IMR-90 (cell line): ENCODE data around the gene NIPAL4.

Source experiments
- BHLHE40 ChIP-seq: fragments of 150-350 bp; IDR thresholded peaks from 2 replicates; pipeline ENCODE4 v1.6.1; 2016; ENCODE audit warnings: mild to moderate bottlenecking, low read depth, low read length
- CEBPB ChIP-seq: IDR thresholded peaks from 2 replicates; pipeline ENCODE4 v1.6.1; 2012; ENCODE audit warnings: low read depth, low read length, improper control_type of control experiment
- MAFK ChIP-seq: IDR thresholded peaks from 2 replicates; pipeline ENCODE4 v1.6.1; 2012; ENCODE audit warnings: low read depth, low read length, improper control_type of control experiment
- MAZ ChIP-seq: IDR thresholded peaks from 2 replicates; pipeline ENCODE4 v1.6.1; 2012; ENCODE audit warnings: low read depth, mild to moderate bottlenecking, low read length, improper control_type of control experiment, moderate library complexity, borderline replicate concordance
- MXI1 ChIP-seq: IDR thresholded peaks from 2 replicates; pipeline ENCODE4 v1.6.1; 2012; ENCODE audit warnings: low read depth, mild to moderate bottlenecking, low read length, moderate library complexity, borderline replicate concordance
- NFE2L2 ChIP-seq: fragments of 150-350 bp; IDR thresholded peaks from 2 replicates; pipeline ENCODE4 v1.6.1; 2016; ENCODE audit warnings: low read depth, mild to moderate bottlenecking, low read length
- POLR2A ChIP-seq: IDR thresholded peaks from 2 replicates; pipeline ENCODE4 v1.6.1; 2012; ENCODE audit warnings: mild to moderate bottlenecking, low read depth, low read length
- RAD21 ChIP-seq: IDR thresholded peaks from 2 replicates; pipeline ENCODE4 v1.6.1; 2012; ENCODE audit warnings: low read length, improper control_type of control experiment
- SMC3 ChIP-seq: fragments of 150-350 bp; IDR thresholded peaks from 2 replicates; pipeline ENCODE4 v1.6.1; 2016; ENCODE audit warnings: low read depth, mild to moderate bottlenecking, antibody characterized with exemption, low read length, moderate library complexity
- USF2 ChIP-seq: fragments of 150-350 bp; IDR thresholded peaks from 2 replicates; pipeline ENCODE4 v1.6.1; 2017; ENCODE audit warnings: mild to moderate bottlenecking, antibody characterized with exemption, low read length, low read depth
- TF ChIP-seq, protein P1 (sequence below): conservative IDR thresholded peaks from 2 replicates; pipeline ENCODE4 v1.5.1; 2012; ENCODE audit warnings: mild to moderate bottlenecking, low read depth, low read length, improper control_type of control experiment

GRCh38 chr5:157456301-157456700, 3.7 kb upstream of the NIPAL4 start:
- TF ChIP-seq POLR2A, result no peak
- no peak for TF ChIP-seq BHLHE40
- TF ChIP-seq, protein P1, sequence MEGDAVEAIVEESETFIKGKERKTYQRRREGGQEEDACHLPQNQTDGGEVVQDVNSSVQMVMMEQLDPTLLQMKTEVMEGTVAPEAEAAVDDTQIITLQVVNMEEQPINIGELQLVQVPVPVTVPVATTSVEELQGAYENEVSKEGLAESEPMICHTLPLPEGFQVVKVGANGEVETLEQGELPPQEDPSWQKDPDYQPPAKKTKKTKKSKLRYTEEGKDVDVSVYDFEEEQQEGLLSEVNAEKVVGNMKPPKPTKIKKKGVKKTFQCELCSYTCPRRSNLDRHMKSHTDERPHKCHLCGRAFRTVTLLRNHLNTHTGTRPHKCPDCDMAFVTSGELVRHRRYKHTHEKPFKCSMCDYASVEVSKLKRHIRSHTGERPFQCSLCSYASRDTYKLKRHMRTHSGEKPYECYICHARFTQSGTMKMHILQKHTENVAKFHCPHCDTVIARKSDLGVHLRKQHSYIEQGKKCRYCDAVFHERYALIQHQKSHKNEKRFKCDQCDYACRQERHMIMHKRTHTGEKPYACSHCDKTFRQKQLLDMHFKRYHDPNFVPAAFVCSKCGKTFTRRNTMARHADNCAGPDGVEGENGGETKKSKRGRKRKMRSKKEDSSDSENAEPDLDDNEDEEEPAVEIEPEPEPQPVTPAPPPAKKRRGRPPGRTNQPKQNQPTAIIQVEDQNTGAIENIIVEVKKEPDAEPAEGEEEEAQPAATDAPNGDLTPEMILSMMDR, result no peak
- no peak for TF ChIP-seq USF2
- no peak for TF ChIP-seq MAZ
- TF ChIP-seq CEBPB, result no peak
- TF ChIP-seq NFE2L2, result no peak
- no peak for TF ChIP-seq MXI1
- no peak for TF ChIP-seq SMC3
- TF ChIP-seq RAD21, result no peak
- no peak for TF ChIP-seq MAFK
